Activated effector memory CD4-positive, alpha-beta T cell treated with anti-CD3 and anti-CD28 coated beads, Interleukin-2, amount 50 U/mL, for 16 hours (primary cell): Measurements from ENCODE around the gene KMT2D.

Experiments
- DNase-seq: peaks from one replicate; pipeline ENCODE4 v3.0.0-alpha.2; 2020

Gene KMT2D

DNA sequence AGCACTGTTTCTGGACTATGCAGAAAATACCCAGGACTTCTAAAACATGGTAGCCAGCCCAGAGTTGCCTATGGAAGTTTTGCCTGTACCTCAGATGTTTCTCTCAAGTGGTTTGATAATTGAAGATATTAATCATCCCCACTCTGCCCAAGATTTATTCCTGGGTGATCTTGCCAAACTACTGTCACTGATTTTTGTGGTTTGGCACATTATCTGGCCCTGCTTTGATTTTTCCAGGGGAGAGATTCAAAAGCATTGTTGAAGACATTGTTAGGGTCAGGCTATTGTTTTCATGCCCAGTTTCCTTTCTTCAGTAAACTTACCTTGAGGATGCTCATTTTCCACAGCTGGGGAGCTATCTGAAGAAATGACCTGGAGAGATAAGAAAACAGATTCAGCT is 47.9 kb downstream of the KMT2D start:
- DNase-seq: no peak
